ENCODE measurements around the gene WIPF3. TPM values are rescaled to one million over a fixed set of nuclear protein-coding genes. Genes with fewer than 3 reads are reported as not detected.

Gene WIPF3
- polyA plus RNA-seq, 1 donor: 28.4 TPM

DNA sequence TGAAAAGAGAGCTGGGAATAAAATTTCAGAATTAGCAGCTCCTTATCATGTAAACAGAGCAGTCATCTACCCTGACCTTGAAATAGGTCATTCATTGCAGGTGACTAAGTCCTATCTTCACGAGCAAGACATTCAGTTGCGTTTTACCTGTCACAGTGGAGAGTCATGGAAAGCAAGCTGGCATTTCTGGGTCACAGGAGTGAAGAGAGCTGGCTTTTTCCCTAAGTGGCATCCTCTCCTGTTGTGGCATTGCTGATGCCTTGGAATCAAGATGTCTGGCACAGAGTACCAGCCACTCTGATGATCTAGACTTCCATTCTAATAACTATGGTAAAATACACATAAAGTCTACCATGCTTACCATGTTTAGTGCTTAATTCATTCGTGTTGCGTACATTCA, 112.5 kb downstream of the WIPF3 start:
- DNase-seq: no peak

DNA sequence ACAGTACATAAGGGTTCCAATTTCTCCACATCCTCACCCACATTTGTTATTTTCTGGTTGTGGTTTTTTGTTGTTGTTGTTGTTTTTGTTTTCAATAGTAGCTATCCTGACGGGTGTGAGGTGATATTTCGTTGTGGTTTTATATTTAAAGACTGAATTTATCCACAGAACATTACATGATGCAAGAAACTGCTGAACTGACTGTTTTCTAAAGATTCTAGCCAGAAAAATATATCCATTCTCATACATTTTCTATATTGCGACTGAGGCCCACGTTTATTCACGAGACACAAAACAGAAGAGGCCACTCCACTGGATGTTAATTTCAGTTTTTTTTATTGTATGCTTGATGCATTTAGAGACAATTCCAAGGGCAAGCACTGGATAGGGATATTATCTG, 113.5 kb downstream of the WIPF3 start:
- no peak for DNase-seq

DNA sequence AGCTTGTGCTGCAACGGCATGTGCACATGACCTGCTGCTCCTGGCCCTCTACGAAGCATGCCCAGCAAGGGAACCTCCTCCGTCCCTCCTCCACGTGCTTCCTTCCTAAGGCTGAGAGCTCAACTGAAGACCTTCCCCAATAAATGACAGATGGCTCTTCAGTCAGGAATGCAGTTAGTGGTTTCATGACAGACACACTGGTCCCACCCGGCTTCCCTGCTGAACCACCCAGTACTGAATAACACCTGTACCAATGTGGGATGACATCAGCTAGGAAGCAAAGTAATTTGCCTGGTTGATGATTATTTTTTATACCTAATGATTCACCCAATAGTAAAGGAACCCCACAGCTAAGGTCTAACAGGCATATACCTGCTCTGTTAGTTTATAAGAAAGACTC, 114.2 kb downstream of the WIPF3 start:
- DNase-seq: no peak

DNA sequence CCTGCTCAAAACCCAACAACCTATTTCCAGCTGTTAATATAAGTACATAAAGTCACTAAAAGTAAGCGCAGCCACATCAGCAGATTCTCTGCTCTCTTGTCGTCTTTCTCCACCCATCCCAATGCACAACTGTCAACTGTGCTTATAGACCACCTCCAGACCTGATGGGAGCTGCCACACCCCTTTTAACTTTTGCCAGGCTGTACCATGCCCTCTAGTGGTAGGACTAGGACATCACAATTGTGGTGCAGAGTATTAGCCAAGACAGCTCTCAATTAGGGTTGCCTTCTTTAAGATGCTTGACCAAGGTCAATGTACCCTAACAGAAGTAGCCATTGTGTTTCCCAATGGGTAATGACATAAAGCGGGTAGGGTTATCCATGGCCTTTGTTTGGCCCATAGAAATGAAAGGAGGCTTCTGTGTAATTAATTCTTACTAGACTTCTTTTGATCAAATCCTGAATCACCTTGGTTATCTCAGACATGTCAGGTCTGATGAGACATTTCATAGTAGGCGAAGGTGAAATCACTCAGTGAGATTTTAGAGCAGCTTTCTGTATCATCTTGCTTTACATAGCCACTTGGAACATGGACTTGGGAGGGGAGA, 115.2 kb downstream of the WIPF3 start:
- DNase-seq: peak; percentile 57

DNA sequence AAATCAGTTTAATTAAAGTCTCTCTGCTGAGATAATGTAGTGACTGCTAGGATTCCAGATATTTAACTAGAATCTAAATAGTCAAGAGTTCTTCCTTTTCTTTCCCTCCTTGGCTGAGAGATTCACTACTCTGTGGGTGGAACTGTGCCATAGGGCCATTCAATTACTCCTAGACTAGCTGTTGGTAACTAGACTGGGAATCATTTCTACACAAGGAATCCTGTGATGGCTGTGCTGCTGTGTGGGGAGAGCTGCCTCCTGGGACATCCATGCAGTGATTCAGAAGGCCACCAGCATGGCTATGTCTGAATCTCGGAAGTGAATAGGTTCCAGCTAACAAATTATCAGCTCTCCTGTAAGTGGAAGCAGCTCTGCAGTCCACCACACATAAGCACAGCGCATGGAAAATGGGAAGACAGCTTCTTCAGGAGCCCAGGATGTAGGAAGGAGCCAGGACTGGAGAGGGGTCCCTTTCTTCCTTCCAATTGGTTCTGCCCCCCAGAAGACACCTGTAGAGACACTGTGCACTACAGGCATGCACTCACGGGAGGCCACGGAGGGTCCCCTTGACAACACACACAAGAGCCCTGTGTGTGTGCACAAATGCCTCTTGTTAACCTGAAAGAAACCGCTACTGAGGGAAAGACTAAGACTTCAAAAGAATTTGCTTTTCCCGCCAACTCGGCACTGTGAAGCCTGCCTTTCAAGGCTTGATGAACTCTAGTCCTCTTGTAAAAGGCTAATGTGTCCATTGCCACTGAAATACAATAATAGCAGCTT, 116.8 kb downstream of the WIPF3 start:
- no peak for DNase-seq

DNA sequence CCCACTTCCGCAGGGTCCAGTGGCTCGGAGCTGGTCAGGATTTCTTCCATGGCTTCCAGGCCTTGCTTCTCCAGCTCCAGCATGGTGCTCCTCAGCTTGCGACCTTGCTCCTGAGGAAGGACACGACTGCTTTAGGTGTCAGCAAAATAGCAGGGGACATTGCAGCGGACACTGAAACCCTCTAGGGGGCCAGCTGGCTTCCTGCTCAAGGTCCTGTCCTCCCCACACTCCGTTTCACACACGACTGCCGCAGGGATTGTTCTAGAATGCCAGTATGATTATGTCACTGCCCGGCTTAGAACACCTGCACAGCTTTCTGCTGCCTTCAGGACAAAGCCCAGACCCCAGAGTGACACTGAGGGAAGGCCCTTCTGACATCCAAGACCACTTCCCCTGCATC, 117.7 kb downstream of the WIPF3 start:
- no peak for DNase-seq

DNA sequence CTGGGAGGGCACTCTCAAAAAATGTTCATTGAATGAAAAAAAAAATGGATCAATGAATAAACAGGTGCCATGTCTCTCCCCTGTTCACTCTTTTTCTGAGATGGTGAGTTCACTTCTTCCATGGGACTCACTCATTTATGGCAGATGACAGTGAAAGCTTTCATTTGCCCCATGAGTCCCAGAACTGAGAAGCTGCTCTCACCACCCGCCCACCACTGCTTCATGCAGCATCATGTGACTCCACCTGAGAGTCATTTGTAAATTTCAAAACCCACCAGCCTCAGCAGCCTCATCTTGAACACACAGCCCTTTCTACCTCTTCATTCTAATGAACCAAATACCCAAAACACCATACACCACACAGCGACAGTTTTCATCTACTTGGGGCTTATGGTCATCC, 118.4 kb downstream of the WIPF3 start:
- DNase-seq: no peak

DNA sequence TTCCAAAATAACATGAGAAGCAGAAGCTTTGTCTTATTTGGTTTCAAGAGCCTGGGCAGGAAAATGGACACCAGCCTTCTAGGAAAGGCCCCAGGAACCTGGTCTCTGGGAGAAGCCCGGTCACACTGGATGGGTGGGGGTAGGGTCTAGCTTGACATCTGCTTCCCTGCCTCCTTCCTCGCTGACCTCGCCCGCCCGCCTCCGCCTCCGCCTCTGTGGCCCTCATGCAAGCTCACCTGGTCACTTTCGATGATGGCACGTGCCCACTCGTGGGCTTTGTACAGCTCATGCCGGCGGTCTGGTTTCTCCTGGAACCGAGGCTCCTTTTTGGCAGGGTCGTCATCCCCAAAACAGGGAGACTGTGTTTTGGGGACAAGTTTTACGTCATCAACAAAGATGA, 119.9 kb downstream of the WIPF3 start:
- no peak for DNase-seq

DNA sequence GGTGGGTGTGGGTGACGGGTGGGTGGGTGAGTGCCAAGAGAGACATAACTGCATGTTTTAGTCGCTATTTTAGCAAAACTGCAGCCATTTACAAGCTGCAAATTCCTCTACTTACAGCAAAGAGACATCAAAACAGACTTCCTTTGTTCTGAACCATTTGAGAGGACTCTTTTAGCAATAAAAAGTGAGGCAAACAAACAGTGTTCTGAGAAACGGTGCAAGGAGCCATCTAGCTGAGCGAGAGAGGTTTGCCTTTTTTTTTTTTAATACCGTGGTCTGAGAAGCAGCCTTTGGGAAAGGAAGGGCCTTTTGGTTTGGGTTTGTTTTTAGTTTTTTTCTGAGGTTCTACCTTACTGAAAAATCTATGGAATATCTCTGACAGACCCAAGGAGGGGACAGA, 120.4 kb downstream of the WIPF3 start:
- DNase-seq: no peak

DNA sequence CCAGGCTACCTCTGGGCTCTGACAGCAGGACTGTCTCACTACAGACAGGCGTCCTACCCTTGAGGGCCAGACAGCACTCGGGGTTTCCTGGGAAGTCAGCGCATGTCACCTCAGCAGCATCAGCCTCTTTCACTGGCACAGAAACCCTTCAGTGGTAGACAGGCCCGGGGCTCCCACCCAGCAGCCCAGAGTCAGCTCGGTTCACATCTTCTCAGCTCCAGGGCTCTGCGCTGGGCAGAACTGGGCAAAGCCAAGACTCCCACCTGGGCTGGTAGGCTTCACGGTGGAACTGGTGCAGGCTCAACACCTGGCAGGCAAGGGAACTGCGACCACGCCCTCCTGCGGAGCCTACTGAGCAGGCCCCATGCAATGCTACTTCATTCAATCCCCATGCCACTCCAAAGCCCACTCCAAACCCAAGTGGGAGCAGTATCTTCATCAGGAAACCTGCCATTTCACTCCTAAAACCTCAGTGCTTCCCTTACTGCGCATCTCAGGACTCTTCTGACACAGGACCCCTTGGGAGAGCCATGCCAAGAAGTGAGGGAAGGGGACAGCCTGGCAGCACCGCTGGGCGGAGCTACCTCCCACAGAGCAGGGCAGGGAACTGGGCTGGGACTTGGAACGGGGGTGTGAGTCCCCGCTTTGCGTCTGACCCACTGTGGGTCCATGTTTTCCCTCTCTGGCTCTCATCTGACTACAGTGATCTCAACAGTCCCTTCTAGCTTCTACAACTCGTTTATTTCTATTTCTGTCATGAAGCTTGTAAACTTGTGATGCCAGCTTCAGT, 122.9 kb downstream of the WIPF3 start:
- DNase-seq: no peak

DNA sequence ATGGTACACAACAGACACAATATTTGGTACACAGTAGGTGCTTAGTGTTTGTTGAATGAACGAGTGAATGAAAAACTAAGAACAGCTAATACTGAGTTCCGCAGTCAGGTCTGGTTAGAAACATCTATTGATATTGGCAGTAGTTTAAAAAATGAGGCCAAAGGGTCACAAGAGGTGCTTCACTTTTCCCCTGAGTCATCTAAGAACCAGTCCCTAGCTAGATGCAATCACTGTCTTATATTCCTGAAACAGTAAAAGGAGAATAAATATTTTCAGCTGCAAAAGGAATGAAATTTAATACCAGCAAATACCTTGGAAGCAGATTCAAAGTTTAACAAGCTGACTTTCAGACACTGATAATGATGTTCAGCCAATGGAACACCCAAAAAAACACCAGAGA, 128.8 kb downstream of the WIPF3 start:
- DNase-seq: no peak

DNA sequence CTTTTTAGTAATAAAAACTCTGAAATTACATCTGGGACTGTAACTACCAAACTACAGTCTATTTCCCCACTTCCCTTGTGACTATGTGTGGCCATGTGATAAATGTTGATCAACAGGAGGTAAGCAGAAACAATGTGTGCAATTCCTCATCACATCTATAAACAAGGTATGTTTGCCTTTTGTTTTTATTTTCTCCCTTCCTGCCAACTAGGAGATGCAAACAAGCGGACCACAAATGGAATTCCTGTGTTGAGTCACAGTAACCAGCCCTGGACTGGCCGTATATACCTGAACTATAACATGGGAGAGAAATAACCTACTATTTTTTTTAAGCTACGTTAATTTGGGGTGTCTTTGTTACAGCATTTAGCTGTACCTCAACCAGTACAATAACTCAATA, 130.8 kb downstream of the WIPF3 start:
- DNase-seq: no peak

DNA sequence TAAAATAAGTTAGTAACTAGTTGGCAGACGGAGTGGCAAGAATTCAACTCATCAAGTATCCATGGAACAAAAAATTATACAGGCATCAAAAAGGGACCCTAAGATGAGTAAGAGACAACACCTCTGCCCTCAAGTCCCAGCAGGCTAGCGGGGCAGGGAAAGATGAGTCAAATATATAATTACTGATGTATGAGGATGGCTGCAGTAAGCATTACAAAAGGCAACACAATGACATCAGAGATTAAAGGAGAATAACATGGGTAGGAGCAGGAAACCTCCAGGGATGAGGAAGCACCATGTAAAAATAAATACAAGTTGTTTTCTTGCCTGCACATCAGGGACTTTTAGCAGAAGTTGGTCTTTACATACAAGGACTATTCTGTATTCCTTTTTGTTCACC, 133.9 kb downstream of the WIPF3 start:
- no peak for DNase-seq

DNA sequence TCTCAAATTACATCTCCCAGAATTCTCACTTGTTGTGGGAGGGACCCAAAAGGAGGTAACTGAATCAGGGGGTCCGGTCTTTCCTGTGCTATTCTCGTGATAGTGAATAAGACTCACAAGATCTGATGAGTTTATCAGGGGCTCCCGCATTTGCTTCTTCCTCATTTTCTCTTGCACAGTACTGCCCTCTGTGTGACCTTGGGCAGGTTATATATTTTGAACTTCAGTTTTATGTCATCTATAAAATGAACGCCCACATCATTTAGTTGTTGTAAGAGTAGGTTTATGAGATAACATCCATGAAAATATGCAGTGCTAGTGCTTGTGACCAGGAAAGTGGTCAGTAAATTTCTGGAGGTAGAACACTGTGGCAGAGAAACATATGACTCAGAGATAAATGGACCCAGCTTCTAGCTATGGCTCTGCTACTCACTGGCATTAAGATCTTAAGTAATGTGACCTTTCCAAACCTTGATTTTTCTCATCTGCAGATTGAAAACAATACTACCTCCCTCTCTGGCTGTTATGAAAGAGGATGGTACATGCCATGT, 139.0 kb downstream of the WIPF3 start:
- no peak for DNase-seq

DNA sequence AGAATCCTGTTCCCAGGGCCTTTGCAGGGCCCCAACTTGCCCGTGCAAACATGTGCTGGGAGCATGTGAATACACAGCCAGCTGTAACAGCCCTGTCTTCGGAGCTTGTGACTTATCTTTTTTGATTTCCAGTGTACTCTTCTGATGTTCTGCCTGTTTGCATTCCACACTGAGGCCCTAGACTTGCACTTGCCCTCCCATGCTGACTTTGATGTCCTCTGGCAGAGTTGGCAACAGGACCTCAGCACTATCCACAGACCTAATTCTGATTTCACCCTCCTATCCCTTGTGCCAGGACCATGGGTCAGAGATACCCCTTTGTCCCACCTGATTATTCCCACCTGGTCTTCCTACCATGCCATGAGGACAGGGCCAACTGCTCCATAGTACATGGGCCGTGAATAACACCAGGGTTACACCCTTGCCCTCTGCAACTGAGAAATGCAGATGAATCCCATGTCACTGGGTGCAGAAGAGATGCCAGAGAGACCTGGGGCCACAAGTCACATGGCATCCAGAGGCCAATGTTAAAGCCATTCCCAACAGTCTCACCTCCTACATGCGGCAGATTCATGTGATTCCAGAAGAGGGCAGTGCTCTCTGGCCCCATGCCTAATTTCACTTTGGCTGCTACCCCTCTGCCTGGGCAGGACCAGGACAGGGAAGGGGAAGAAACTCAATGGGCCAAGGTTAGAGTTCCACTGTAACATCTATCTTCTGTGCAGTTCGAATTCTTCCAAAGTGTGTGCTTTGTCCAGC, 140.3 kb downstream of the WIPF3 start:
- no peak for DNase-seq

DNA sequence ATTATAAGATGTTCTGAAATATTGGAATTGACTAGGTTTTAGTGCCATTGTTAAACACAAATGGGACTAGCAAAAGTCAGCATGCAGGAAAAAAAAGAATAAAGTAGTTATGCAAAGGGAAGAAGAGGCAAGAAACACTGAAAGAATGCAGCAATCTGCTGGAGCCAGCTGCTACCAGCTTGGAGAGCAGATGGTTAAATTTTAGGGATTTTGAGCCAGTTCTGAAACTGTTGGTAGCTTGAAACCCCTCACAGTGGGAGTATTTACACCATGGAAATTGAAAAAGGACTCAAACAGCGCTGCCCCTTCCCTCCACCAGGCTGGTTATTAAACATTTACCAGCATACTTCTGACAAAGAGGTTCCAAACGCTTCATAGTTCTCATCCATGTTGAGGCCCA, 142.3 kb downstream of the WIPF3 start:
- DNase-seq: no peak

DNA sequence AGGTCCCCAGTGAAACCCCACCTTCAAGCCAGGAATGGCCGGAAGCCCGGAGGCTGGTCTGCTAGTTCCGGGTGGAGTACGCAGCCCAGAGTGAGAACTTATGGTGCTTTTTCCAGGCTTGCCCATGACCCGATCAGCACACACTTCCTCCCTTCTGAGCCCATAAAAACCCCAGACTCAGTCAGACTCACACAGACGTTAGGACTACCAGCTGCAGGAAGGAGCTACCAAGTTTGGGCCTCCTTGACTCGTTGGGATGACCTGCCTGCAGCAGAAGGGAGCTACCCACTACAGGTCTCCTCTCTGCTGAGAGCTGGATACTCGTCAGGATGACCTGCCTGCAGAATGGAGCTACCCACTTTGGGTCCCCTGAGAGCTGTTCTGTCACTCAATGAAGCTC, 144.2 kb downstream of the WIPF3 start:
- no peak for DNase-seq

DNA sequence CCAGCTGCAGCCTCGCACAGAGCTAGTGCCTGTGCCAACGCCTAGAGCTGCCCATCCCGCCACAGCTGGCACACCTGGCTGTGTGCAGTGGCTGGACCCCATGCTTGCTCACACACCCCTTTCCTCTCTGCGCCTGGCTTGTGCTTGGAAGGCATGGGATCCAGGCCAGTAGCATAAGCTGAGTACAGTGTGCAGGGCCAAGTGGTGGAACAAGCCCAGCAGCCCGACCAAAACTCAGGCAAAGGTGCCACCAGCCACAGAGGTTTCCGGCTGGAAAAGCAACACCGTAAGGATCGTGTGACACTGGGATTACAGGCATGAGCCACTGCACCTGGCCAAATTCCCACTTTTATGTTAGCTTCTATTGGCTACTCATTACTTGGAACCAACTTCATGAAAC, 144.9 kb downstream of the WIPF3 start:
- DNase-seq: no peak

DNA sequence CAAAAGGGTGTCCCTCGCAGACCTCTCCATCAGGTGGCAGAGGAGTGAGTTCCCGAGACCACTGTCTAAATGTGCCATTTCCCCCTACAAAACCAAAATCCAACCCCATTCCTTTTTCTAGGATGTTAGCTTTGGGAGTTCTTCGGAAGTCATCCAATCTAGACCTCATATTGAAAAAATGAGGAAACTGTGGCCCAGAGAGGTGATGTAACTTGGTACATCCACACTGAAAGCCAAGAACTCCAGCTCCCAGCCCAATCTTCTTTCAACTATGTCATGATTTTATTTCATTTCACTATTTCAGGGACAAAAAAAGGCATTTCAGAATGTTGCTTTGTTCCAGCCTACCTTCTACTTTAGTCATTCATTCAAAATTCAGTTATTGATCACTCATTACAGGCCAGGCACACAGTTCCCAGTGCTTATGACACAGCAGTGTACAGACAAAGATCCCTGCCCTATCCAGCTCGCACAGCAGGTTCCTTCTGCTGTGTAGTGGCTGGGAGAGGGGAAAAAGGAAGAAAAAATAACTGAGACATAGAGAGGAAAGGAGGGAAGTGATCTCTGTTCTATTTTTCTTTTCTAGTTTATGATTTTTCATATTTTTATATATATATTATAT, 147.5 kb downstream of the WIPF3 start:
- peak; percentile 40 for DNase-seq

DNA sequence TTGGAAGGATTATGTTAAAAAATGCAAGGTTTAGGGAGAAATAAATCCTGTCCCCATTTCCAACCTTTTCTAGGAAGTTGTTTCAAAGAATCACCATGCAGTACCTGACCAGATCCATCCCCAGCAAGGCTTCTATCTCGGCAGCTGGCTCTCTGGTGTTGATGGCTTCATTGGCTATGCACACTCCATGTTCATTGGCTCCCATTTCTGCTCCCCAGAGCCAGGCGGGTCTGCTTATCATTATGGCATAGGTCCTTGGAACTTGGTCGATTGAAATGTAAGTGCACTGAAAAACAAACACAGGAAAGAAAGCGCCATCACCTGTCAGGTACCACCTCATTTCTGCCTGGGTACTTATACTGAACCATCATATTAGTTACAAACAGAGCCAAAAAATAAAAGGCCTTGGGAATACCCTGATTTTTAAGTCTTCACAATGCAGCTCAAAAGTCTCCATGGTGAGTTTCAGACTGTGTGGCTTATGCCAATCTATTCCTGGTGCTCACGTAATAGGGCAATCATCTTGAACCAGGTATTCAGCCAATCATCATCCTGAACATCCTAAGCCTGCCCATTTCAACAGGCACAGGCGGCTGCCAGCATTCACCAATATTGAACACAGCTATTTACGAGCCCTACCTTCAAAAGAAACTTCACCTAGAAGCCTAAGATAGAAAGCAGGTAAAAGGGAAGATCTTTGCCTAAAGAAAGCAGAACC, 148.9 kb downstream of the WIPF3 start:
- no peak for DNase-seq

DNA sequence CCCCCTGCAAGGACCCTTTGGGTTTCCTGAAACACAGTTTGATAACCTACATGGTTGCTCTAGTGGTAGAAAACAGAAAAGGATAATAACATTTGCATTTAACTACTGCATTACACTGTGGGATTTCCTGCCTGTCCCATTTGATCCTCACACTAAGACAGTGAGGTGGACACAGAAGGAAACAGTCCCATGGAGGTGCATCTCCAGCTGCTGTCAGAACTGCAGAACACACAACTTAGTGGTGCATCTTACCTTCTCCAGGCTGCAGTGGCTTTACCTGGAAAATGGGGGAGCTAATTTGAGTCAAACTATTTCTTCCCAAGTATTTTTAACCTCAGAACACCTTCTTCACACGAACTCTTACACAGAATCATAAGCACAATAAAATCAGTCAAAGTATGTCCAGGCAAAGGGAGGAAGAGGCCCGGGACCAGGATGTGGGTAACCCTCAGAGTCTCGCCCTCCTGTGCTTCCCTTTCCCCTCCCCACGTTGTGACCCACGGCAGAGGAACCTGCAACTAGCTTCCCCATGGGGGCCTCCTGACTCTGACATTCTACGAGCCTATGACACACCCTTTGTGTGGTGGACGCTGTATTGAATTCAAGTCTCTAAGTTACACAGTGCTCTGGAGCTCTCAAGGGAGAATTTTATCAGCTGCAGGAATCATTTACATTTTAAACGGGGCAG, 149.6 kb downstream of the WIPF3 start:
- DNase-seq: no peak

Measured in hindlimb muscle (tissue), 1 donor.